Adrenal gland (tissue), 12 donors: ENCODE data around the gene UCK1. TPM values are rescaled to one million over a fixed set of nuclear protein-coding genes. Genes with fewer than 3 reads are reported as not detected.

Source experiments
- DNase-seq, 7 donors: peaks; one replicate each; pipeline ENCODE4 v3.0.0-alpha.2; 2019 to 2020
- H3K27ac ChIP-seq, 5 donors: fragments of 200-600 bp; sonication (generic) in 4 of 5; 1 replicate in 3 of 5; 2 replicates in 2 of 5; pipeline versions ENCODE4 v1.5.1 to v1.8.0; 2016 to 2020; ENCODE audit warnings: mild to moderate bottlenecking in 1 of 5
- H3K27me3 ChIP-seq: fragments of 200-600 bp; 2 replicates; pipeline ENCODE4 v1.8.0; 2021
- H3K36me3 ChIP-seq, 2 donors: fragments of 200-600 bp; replicated peaks in 1 of 2; 1 replicate in 1 of 2; 2 replicates in 1 of 2; pipeline versions ENCODE4 v1.5.1 to v1.8.0; 2018 to 2022
- H3K4me1 ChIP-seq, 2 donors: fragments of 200-600 bp; replicated peaks in 1 of 2; 1 replicate in 1 of 2; 2 replicates in 1 of 2; pipeline versions ENCODE4 v1.5.1 to v1.8.0; 2018 to 2021
- H3K4me3 ChIP-seq, 4 donors: fragments of 200-600 bp; sonication (generic) in 3 of 4; one replicate each; pipeline ENCODE4 v1.5.1; 2016 to 2018
- H3K9me3 ChIP-seq, 3 donors: fragments of 200-600 bp; sonication (generic) in 1 of 3; replicated peaks in 1 of 3; 1 replicate in 2 of 3; 2 replicates in 1 of 3; pipeline versions ENCODE4 v1.5.1 to v1.8.0; 2016 to 2021
- CTCF ChIP-seq, 6 experiments: fragments of 450-650 bp in 4 of 6; fragments of 200-600 bp in 2 of 6; sonication (generic) in 1 of 6; IDR thresholded peaks; 1 replicate in 5 of 6; 2 replicates in 1 of 6; pipeline versions ENCODE4 v1.5.1 to v1.8.0; 2016 to 2021; ENCODE audit warnings: antibody characterized with exemption in 6 of 6, mild to moderate bottlenecking in 2 of 6, moderate library complexity in 1 of 6
- POLR2A ChIP-seq, 2 donors: fragments of 450-650 bp; IDR thresholded peaks; one replicate each; pipeline ENCODE4 v1.6.1; 2017; ENCODE audit warnings: antibody characterized with exemption in 2 of 2, mild to moderate bottlenecking in 2 of 2, moderate library complexity in 1 of 2
- WGBS, 4 donors: extraction: QIAGEN DNeasy Blood & Tissue Kit in 2 of 4; methylation state at CpG; one replicate each; pipeline versions ENCODE4 v1.1.5 to v1.1.7; 2013 to 2017; 5-methylcytosine and 5-hydroxymethylcytosine counted together
- intact Hi-C, 2 donors: fragments of 100-400 bp; cut with DNase I; formaldehyde crosslinking; loops; one replicate each; pipeline versions ENCODE4 v1.14.1 to v1.15.0; 2022 to 2023
- polyA plus RNA-seq, 3 donors: library from polyadenylated mRNA; stranded (reverse); fragments of 200-250 nt in 2 of 3; fragments of 350-450 nt in 1 of 3; fragmentation: Illumina TruSeq in 1 of 3; extraction: RNeasy Lipid Tissue Mini Kit (QIAGEN cat#74804) in 1 of 3; gene quantifications; one replicate each; pipeline ENCODE4 v1.2.3, GENCODE V29; 2013 to 2014
- total RNA-seq, 9 donors: library from RNA; depleted of rRNA in 4 of 9; stranded (reverse); fragments of >200 nt in 4 of 9; fragments of 120-200 nt in 1 of 9; fragmentation: NEBNext Ultra II Directional in 1 of 9; extraction: Animal tissue kit (Norgen Biotek cat#: 25700) in 1 of 9; gene quantifications; one replicate each; pipeline versions ENCODE4 v1.1.0 to v1.2.4, GENCODE V29; 2013 to 2023
- donor health status: healthy with polysubstance abuse.
- donor health status: Bipolar disorder and iron deficiency.
- donor health status: DM: yes; HTN: yes; CAD: no.
- donor health status: DM: no; HTN: no; CAD: no.
- donor health status: DM: no; HTN: no; CAD: no.
- donor health status: DM: yes; HTN: yes; CAD: no.

The UCK1 gene
- total and polyA plus RNA-seq, 12 donors: 17.9 to 97.0 (median 34.7) TPM

DNA sequence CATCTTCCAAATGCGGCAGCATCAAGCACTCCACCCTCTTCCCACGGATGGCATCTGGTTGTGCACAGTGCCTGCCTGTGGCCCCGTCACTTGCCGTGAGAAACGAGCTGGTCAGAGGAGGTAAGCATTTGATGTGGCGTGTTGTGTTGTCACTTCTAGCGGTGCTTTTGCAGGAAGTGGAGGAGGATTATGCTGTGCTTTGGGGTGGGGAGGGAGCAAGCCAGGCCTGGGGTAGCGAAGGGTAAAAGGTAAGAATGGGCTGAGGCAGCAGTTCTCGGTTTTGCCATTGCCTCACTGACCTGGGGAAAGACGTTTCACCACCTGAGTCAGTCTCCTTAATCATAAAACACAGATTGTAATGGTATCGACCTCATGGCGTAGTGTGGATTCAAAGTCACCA is 30.7 kb downstream of the UCK1 start:
- Histone ChIP-seq H3K27ac (no peak overlapping the region), H3K27me3 (no peaks in the 10 kb centered on the region), H3K4me1 (peaks cover 9 to 11% of the 10 kb centered on the region in 2 donors), H3K36me3 (peaks cover 0 to 44% of the 10 kb centered on the region in 2 donors), H3K9me3 (no peaks in the 10 kb centered on the region), H3K4me3 (no peak overlapping the region)
- WGBS, 4 donors: 76 to 81% (median 79%) methylated on average over 12 of the region's 12 CpGs
- intact Hi-C loops: loop anchor here in 1 of 2 donors (10.0 kb wide), 1 partner anchor 244 kb away; the partner anchor contains the start of gene RAPGEF1
- no peak for DNase-seq
- TF ChIP-seq CTCF (IDR thresholded peaks at IDR 0.05) (no peak), POLR2A (IDR thresholded peaks at IDR 0.05) (no peak)

- TF ChIP-seq CTCF (IDR thresholded peaks at IDR 0.05) (no peak), POLR2A (IDR thresholded peaks at IDR 0.05) (no peak)
- Histone ChIP-seq H3K36me3 (peaks cover 0 to 55% of the 10 kb centered on the region in 2 donors), H3K27me3 (no peaks in the 10 kb centered on the region), H3K9me3 (no peaks in the 10 kb centered on the region), H3K4me3 (no peak overlapping the region), H3K27ac (no peak overlapping the region), H3K4me1 (peaks cover 9 to 10% of the 10 kb centered on the region in 2 donors)
- intact Hi-C loops: no loop called here
- 85 to 100% (median 87%) methylated on average over 1 to 7 of the region's 7 CpGs for WGBS, 4 donors
- no peak for DNase-seq
Observed at GRCh38 chr9:131499254-131499767, 31.8 kb downstream of the UCK1 start.

- intact Hi-C loops: no loop called here
- 77 to 92% (median 83%) methylated on average over 7 to 10 of the region's 10 CpGs for WGBS, 4 donors
- no peak overlapping the region for H3K4me3 ChIP-seq
- H3K27me3 ChIP-seq: no peaks in the 10 kb centered on the region
- H3K4me1 ChIP-seq: no peaks in the 10 kb centered on the region
- peaks cover 0 to 79% of the 10 kb centered on the region in 2 donors for H3K36me3 ChIP-seq
- no peak overlapping the region for H3K27ac ChIP-seq
- no peak for DNase-seq
- no peaks in the 10 kb centered on the region for H3K9me3 ChIP-seq
- TF ChIP-seq POLR2A (IDR thresholded peaks at IDR 0.05): no peak
- TF ChIP-seq CTCF (IDR thresholded peaks at IDR 0.05): no peak
Observed at GRCh38 chr9:131496844-131497405, 34.1 kb downstream of the UCK1 start.

GRCh38 chr9:131495785-131496184 is 35.3 kb downstream of the UCK1 start:
- intact Hi-C loops: no loop called here
- no peaks in the 10 kb centered on the region for H3K27me3 ChIP-seq
- H3K27ac ChIP-seq: no peak overlapping the region
- no peak overlapping the region for H3K4me3 ChIP-seq
- WGBS, 4 donors: 76 to 85% (median 80%) methylated on average over 17 to 22 of the region's 22 CpGs
- no peaks in the 10 kb centered on the region for H3K4me1 ChIP-seq
- TF ChIP-seq CTCF (IDR thresholded peaks at IDR 0.05) (no peak), POLR2A (IDR thresholded peaks at IDR 0.05) (no peak)
- DNase-seq: no peak
- H3K36me3 ChIP-seq: peaks cover 0 to 90% of the 10 kb centered on the region in 2 donors
- H3K9me3 ChIP-seq: no peaks in the 10 kb centered on the region
